Measurements from ENCODE around the gene DNAJA2. TPM values are rescaled to one million over a fixed set of nuclear protein-coding genes. Genes with fewer than 3 reads are reported as not detected.
"Not testable (repeated sequence)": the region's sequence is repeated elsewhere in the genome, so short reads cannot be mapped to it uniquely, and the experiment has no call there.

The DNAJA2 gene
- total and polyA plus RNA-seq, 2 donors (not counting 3 experiments of a cell fraction or from before 2014, with no cell fraction given): 6.4 to 61.4 TPM

GRCh38 chr16:47013172-47013571 is 39.7 kb upstream of the DNAJA2 start:
- Histone ChIP-seq H4K20me1 (replicated peaks; ENCODE audit: control insufficient read depth, extremely low read depth, insufficient read depth, low read length) (no peaks in the 10 kb centered on the region), H3K4me3 (replicated peaks in 1 of 3; ENCODE audit: insufficient read depth in 1 of 3, low read depth in 1 of 3, low read length in 3 of 3) (no peak overlapping the region), H3K9ac (replicated peaks; ENCODE audit: extremely low read depth, insufficient read depth, low read length) (no peak overlapping the region), H3K9me1 (replicated peaks; ENCODE audit: control insufficient read depth, extremely low read depth, insufficient read depth, low read length) (no peaks in the 10 kb centered on the region), H3K27ac (ENCODE audit: insufficient read depth, low read depth, low read length) (no peak overlapping the region), H3K79me2 (ENCODE audit: control insufficient read depth, insufficient read depth, low read length) (no peaks in the 10 kb centered on the region), H3K4me1 (ENCODE audit: control insufficient read depth, extremely low read depth, insufficient read depth, low read length) (peaks cover 5% of the 10 kb centered on the region), H3K36me3 (ENCODE audit: control insufficient read depth in 2 of 2, extremely low read depth in 1 of 2, insufficient read depth in 2 of 2, low read length in 2 of 2) (no peaks in the 10 kb centered on the region), H3K4me2 (ENCODE audit: insufficient read depth, low read length) (no peak overlapping the region), H2AFZ (ENCODE audit: low read depth, low read length) (no peak overlapping the region), H3K9me3 (replicated peaks; ENCODE audit: control insufficient read depth, insufficient read depth, low read length) (no peaks in the 10 kb centered on the region), H3K27me3 (ENCODE audit: control insufficient read depth in 2 of 2, insufficient read depth in 2 of 2, low read length in 2 of 2) (no peaks in the 10 kb centered on the region)
- FAIRE-seq (no peak), DNase-seq (ENCODE audit: low read depth, low spot score) (no peak)
- ChIA-PET POLR2A (no interaction called here), CTCF (no interaction called here)
- TF ChIP-seq POLR2A (IDR thresholded peaks at IDR 0.05; ENCODE audit: low read depth, low read length) (no peak), MYC (IDR thresholded peaks at IDR 0.05; ENCODE audit: low read depth, low read length) (no peak), MAX (IDR thresholded peaks at IDR 0.05; ENCODE audit: insufficient read depth, insufficient read length) (no peak), CTCF (IDR thresholded peaks at IDR 0.05; ENCODE audit: extremely low read depth in 1 of 2, insufficient read depth in 1 of 2, low read depth in 1 of 2, low read length in 2 of 2) (no peak), EZH2 (IDR thresholded peaks at IDR 0.05; ENCODE audit: borderline replicate concordance, low read depth, low read length, severe bottlenecking) (no peak), GATA2 (IDR thresholded peaks at IDR 0.05; ENCODE audit: insufficient read depth, insufficient read length, low read depth, low read length) (no peak), FOS (IDR thresholded peaks at IDR 0.05; ENCODE audit: borderline replicate concordance, insufficient read depth, low read length) (no peak), JUN (IDR thresholded peaks at IDR 0.05; ENCODE audit: borderline replicate concordance, insufficient read depth, insufficient read length, low read depth) (no peak), POLR2AphosphoS5 (IDR thresholded peaks at IDR 0.05; ENCODE audit: insufficient read depth, low read depth, low read length) (no peak)
- intact Hi-C loops (cut with micrococcal nuclease) (no loop called here), dilution Hi-C loops (cut with MboI; ENCODE audit: extremely low pct_ligation_motif_present, low sequenced_read_pairs) (no loop called here)
- no TSS peak for BruUV-seq (replicated peaks)

GRCh38 chr16:47010812-47011211 is 37.3 kb upstream of the DNAJA2 start:
- H3K36me3 ChIP-seq (ENCODE audit: control insufficient read depth in 2 of 2, extremely low read depth in 1 of 2, insufficient read depth in 2 of 2, low read length in 2 of 2); BruUV-seq (replicated peaks); H3K79me2 ChIP-seq (ENCODE audit: control insufficient read depth, insufficient read depth, low read length); H3K4me3 ChIP-seq (replicated peaks in 1 of 3; ENCODE audit: insufficient read depth in 1 of 3, low read depth in 1 of 3, low read length in 3 of 3); H3K9me3 ChIP-seq (replicated peaks; ENCODE audit: control insufficient read depth, insufficient read depth, low read length); intact Hi-C loops (cut with micrococcal nuclease); H3K27me3 ChIP-seq (ENCODE audit: control insufficient read depth in 2 of 2, insufficient read depth in 2 of 2, low read length in 2 of 2); POLR2A ChIA-PET; H3K4me2 ChIP-seq (ENCODE audit: insufficient read depth, low read length); H2AFZ ChIP-seq (ENCODE audit: low read depth, low read length); H3K27ac ChIP-seq (ENCODE audit: insufficient read depth, low read depth, low read length); DNase-seq (ENCODE audit: low read depth, low spot score); H4K20me1 ChIP-seq (replicated peaks; ENCODE audit: control insufficient read depth, extremely low read depth, insufficient read depth, low read length); CTCF ChIA-PET; H3K9me1 ChIP-seq (replicated peaks; ENCODE audit: control insufficient read depth, extremely low read depth, insufficient read depth, low read length); FAIRE-seq; H3K9ac ChIP-seq (replicated peaks; ENCODE audit: extremely low read depth, insufficient read depth, low read length); dilution Hi-C loops (cut with MboI; ENCODE audit: extremely low pct_ligation_motif_present, low sequenced_read_pairs); H3K4me1 ChIP-seq (ENCODE audit: control insufficient read depth, extremely low read depth, insufficient read depth, low read length): not testable (repeated sequence)
